SIG-M5 treated with dmso at 0.1 percent for 504 hours (cell line): ENCODE results near the gene KIF1A.

Experiments
- DNase-seq: peaks from one replicate; lab custom pipeline; 2025; ENCODE audit not compliant: unreplicated experiment; lab: John Stamatoyannopoulos, UW

Gene KIF1A

DNA sequence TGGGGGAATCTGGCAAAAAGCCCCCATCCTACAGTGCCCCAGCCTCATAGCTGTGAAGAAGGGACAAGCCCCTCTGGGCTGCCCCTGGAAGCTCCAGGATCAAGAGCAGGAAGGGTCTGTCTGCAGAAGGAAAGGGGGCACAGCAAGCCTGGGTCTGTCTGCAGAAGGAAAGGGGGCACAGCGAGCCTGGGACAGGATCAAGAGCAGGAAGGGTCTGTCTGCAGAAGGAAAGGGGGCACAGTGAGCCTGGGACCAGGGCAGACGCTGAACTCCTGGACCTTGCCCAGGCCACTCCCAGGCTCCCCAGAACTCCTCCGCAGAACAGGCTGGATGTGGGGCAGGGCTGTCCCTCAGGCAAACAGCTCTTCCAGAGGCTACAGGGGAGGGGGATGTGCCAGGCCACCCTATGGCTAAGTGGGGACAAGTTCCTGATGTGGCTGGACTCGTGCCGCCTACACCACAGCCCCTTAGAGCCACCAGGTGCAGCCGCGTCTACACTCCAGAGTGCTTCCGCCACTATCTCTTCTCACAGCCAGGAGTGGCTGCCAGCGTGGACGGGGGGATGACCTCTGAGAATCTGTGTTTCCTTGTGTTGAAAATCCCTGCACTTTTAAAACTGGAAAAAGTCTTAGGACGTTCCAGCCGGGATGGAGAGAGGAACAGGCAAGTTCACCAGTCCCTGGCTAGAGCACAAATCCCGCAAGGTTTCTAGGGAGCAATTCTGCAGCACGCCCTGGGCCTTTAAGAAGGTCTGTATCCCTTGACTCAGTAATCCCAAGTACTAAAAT lies 20.8 kb downstream of the KIF1A start:
- DNase-seq = no peak

GRCh38 chr2:240798327-240798905 lies 21.6 kb downstream of the KIF1A start:
- DNase-seq = no peak

- no peak for DNase-seq
These were observed 22.1 kb downstream of the KIF1A start for GRCh38 chr2:240797914-240798313.

DNA sequence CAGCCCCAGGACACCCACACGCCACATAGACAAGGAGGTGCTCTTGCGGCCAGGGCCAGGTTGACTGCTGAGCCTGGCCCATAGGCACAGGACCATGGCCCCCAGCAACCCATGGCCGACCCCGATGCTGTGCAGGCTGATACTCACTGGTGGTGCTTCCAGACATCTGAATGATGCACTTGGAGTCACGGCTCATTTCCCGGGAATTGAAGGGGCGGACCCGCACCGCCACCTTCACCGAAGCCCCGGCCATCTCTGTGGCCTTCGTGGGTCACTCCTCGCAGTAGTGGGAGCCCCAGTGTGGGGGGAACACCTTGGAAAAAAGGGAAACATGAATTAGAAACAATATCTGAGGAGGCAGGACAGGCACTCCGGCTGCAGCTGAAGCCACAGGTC lies 22.5 kb downstream of the KIF1A start:
- DNase-seq = no peak

GRCh38 chr2:240796543-240797499 lies 23.2 kb downstream of the KIF1A start:
- no peak for DNase-seq

GRCh38 chr2:240795916-240796510 lies 24.0 kb downstream of the KIF1A start:
- no peak for DNase-seq

DNA sequence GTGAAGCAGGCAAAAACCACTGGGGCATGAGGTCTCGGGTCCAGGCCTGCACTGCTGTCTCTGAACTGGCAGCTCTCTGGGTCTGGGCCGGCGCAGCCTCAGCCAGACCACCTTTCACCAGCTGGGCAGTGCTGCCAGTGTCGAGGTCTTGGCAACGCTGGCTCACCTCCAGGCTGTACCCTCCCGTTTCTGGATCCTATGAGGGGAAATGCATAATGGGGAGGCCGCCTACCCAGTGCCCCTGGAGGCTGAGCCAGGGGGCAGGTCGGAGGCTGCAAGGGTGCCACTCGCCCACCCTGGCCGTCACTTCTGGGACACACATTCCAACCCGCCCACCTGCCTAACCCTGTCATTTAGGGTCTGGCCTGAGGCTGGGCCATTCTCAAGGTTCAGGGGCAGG lies 24.6 kb downstream of the KIF1A start:
- no peak for DNase-seq

GRCh38 chr2:240794178-240794721 lies 25.8 kb downstream of the KIF1A start:
- DNase-seq = no peak

- DNase-seq = no peak
These were observed 26.5 kb downstream of the KIF1A start for GRCh38 chr2:240793313-240794177.

DNA sequence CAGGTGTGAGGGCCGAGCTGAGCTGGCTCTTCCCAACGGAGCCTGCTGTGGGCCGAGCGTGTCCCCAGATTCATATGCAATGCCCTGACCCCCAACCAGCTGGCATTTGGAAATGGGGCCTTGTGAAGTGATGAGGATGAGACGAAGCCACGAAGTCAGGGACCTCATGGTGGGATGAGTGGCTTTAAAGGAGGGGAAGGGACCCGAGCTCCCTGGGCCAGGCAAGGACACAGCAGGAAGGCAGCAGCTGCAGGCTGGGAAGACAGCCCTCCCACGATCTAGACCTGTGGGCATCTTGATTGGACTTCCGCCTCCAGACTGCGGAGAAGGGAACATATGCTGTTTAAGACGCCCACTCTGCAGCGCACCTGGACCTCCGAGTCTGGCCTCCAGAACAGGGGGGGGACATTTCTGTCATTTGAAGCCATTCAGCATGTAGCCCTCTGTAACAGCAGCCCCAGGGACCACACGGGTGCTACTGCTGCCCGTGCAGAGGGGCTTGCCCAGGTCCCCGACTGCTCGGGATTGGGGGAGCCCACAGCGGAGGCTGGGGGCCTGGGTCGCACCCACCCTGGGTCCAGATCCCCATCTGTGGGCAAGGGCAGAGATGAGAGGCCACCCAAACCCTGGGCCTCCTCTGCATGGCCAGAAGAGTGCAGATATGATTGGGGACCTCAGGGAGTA lies 27.2 kb downstream of the KIF1A start:
- no peak for DNase-seq

GRCh38 chr2:240791821-240792628 lies 28.0 kb downstream of the KIF1A start:
- DNase-seq = no peak

- DNase-seq = no peak
These were observed 28.7 kb downstream of the KIF1A start for GRCh38 chr2:240791221-240791800.

GRCh38 chr2:240790370-240791220 lies 29.4 kb downstream of the KIF1A start:
- no peak for DNase-seq

GRCh38 chr2:240789501-240790369 lies 30.3 kb downstream of the KIF1A start:
- DNase-seq = no peak

GRCh38 chr2:240789051-240789453 lies 31.0 kb downstream of the KIF1A start:
- DNase-seq = no peak

DNA sequence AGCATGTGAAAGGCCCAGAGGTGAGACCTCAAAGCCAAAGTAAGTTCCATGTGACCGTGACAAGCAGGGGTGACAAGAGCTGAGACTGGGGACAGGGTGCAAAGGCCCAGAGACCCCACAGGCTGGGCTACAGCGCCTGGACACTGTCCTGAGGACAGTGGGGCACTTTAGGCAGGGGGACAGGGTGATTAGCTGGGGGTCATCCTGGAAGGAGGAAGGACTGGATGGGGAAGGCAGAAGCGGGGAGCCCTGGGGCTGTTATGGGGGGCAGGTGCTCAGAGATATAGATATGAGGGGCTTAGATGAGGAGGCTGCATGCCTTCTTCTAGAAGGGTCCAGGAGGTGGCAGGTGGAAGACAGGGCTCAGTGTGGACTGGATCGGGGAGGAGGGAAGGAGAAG lies 31.5 kb downstream of the KIF1A start:
- DNase-seq = no peak
